Fibroblast of the aortic adventitia (primary cell): ENCODE measurements around the gene PRRT2. TPM values are rescaled to one million over a fixed set of nuclear protein-coding genes. Genes with fewer than 3 reads are reported as not detected.

Experiments used
- DNase-seq: peaks from one replicate; pipeline ENCODE4 v3.0.0-alpha.2; 2010; ENCODE audit warnings: low read depth
- H3K4me3 ChIP-seq: 2 replicates; pipeline ENCODE4 v1.5.1; 2011; ENCODE audit warnings: low read depth, mild to moderate bottlenecking, control low read depth, low read length, moderate library complexity
- CTCF ChIP-seq: IDR thresholded peaks from 2 replicates; pipeline ENCODE4 v1.5.1; 2011; ENCODE audit warnings: mild to moderate bottlenecking, low read length, control low read depth, inconsistent platforms; ENCODE audit not compliant: insufficient read depth
- total RNA-seq: library from RNA; depleted of rRNA; stranded (reverse); fragments of >200 nt; gene quantifications from 2 replicates; pipeline ENCODE4 v1.2.3, GENCODE V29; 2012; ENCODE audit warnings: low replicate concordance

Gene PRRT2
- total RNA-seq, 1 donor: 7.7 TPM

GRCh38 chr16:29805232-29806098, 6.5 kb upstream of the PRRT2 start:
- peak; percentile 96 for DNase-seq
- H3K4me3 ChIP-seq: peak overlapping the region; percentile 93
- no peak for TF ChIP-seq CTCF

DNA sequence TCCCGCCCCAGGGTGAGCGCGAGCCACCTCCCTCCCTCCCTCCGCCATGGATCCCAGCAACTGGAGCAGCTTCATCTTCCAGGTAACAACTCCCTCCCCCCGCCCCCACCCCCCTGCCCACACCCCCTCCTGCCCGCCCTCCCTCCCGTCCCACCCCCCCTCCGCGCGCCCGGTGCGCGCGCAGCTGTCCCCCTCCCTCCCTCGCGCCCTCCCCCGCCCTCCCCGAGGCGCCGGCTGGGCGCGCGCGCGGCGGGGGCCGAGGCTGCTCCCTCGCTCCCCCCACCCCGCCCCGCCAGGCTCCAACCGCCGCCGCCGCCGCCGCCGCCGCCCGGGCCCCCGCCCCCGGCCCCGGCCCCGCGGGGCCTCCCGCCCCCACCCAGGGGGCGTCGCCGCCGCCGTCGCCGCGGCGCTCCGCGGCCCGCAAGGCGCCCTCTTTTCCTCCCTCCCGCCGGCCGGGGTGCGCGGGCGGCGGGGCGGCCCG, 5.9 kb upstream of the PRRT2 start, which contains the start of gene MAZ:
Gene MAZ (plus strand): TSS at position 431 of the 481 bp plus-strand sequence. CDS start 173 bp downstream, outside the sequence.
- peak within 1 kb of the TSS; percentile 93 for H3K4me3 ChIP-seq
- no peak for TF ChIP-seq CTCF
- DNase-seq: no peak

GRCh38 chr16:29806641-29807425, 5.2 kb upstream of the PRRT2 start:
- no peak for DNase-seq
- H3K4me3 ChIP-seq: peak overlapping the region; percentile 75
- TF ChIP-seq CTCF: no peak

- peak overlapping the region; percentile 75 for H3K4me3 ChIP-seq
- TF ChIP-seq CTCF: peak; percentile 58
- peak; percentile 91 for DNase-seq
Observed at GRCh38 chr16:29807426-29808218, 4.4 kb upstream of the PRRT2 start.

DNA sequence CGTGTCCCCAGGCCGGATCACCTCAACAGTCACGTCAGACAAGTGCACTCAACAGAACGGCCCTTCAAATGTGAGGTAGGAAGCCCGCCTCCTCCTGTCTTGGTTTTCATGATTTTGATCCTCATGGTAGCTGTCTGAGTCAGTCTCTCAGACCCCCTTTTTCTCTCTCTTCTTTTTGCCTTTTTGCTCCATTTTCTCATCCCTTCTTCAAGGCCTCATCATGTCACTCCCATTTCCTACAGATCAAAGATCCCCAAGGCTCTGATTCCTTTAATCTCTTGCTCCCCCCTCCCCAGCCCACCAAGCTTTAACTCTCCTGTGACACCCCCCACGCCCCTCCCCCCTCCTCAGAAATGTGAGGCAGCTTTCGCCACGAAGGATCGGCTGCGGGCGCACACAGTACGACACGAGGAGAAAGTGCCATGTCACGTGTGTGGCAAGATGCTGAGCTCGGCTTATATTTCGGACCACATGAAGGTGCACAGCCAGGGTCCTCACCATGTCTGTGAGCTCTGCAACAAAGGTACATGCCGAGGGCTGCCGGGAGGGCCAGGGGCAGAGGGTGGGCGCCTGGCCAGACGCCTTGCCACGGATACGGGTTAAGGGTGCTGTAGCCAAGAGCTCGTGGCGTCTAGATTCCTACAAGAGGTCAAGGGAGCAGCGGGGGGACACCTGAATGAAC, 3.6 kb upstream of the PRRT2 start:
- H3K4me3 ChIP-seq: peak overlapping the region; percentile 75
- no peak for TF ChIP-seq CTCF
- no peak for DNase-seq
